ENCODE results near the gene TERT.

- TF ChIP-seq, protein P1, sequence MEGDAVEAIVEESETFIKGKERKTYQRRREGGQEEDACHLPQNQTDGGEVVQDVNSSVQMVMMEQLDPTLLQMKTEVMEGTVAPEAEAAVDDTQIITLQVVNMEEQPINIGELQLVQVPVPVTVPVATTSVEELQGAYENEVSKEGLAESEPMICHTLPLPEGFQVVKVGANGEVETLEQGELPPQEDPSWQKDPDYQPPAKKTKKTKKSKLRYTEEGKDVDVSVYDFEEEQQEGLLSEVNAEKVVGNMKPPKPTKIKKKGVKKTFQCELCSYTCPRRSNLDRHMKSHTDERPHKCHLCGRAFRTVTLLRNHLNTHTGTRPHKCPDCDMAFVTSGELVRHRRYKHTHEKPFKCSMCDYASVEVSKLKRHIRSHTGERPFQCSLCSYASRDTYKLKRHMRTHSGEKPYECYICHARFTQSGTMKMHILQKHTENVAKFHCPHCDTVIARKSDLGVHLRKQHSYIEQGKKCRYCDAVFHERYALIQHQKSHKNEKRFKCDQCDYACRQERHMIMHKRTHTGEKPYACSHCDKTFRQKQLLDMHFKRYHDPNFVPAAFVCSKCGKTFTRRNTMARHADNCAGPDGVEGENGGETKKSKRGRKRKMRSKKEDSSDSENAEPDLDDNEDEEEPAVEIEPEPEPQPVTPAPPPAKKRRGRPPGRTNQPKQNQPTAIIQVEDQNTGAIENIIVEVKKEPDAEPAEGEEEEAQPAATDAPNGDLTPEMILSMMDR (conservative IDR thresholded peaks at IDR 0.05; ENCODE audit: low read length): no peak
- TF ChIP-seq EZH2phosphoT487 (IDR thresholded peaks at IDR 0.05; ENCODE audit: borderline replicate concordance): no peak
Measured at GRCh38 chr5:1311439-1312055, 16.7 kb upstream of the TERT start.
